ENCODE data around the gene PRPF40B. TPM values are rescaled to one million over a fixed set of nuclear protein-coding genes. Genes with fewer than 3 reads are reported as not detected.

PRPF40B gene
- total RNA-seq, 2 donors from 2014 or later: 13.9 to 31.1 TPM

DNA sequence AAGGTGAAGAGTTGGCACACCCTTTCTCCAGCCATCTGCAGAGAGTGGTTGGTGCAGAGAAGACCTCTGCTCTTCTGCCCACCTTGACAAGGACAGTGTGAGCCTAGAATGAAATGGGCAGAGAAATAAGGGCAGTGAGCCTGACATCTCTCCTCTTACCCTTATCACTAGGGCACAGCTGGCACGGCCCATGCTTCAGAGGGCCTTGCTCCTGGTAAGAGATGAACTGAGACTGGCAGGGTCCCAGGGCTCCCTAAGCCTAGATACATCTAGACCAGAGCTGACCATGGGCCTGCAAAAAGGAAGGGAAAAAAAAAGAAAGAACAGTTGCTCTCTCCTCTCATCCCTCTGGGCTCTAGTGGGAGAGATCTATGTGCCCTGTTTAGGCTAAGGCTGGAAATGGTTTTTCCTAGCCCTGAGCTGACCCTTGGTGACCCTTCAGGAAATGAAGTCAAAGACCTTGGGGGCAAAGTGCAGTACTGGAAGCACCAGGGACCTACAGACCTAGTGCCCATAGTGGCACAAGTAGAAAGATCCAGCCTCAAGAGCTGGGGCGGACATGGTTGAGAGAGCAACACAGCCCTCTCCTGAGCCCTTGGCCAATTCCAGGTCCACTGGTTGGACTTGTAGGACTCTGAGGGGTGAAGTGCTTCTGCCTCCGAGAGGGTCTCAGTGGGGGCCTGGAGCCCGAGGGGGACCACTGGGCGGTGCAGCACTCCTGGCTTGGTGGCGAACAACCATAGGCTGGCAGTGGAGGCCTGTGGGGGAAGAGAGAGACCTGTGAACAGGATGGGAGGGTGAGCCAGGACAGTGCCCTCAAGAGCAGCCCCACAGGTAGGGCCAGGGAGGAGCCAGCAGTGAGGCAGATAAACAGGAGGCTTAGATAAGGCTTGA lies 22.0 kb downstream of the PRPF40B start:
- TF ChIP-seq POLR2A (IDR thresholded peaks at IDR 0.05) (no peak), POLR2AphosphoS5 (IDR thresholded peaks at IDR 0.05) (no peak)
- TF ChIP-seq, protein P1, sequence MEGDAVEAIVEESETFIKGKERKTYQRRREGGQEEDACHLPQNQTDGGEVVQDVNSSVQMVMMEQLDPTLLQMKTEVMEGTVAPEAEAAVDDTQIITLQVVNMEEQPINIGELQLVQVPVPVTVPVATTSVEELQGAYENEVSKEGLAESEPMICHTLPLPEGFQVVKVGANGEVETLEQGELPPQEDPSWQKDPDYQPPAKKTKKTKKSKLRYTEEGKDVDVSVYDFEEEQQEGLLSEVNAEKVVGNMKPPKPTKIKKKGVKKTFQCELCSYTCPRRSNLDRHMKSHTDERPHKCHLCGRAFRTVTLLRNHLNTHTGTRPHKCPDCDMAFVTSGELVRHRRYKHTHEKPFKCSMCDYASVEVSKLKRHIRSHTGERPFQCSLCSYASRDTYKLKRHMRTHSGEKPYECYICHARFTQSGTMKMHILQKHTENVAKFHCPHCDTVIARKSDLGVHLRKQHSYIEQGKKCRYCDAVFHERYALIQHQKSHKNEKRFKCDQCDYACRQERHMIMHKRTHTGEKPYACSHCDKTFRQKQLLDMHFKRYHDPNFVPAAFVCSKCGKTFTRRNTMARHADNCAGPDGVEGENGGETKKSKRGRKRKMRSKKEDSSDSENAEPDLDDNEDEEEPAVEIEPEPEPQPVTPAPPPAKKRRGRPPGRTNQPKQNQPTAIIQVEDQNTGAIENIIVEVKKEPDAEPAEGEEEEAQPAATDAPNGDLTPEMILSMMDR (IDR thresholded peaks at IDR 0.05): no peak
- Histone ChIP-seq H3K9me3 (no peaks in the 10 kb centered on the region), H3K4me1 (replicated peaks) (no peaks in the 10 kb centered on the region), H3K4me3 (no peak overlapping the region), H3K27ac (no peak overlapping the region), H3K27me3 (replicated peaks; ENCODE audit: insufficient read depth) (no peaks in the 10 kb centered on the region), H3K36me3 (peaks cover 0 to 5% of the 10 kb centered on the region in 2 donors)
- no peak for DNase-seq (ENCODE audit: low spot score)
- 92% methylated on average over 6 of the region's 6 CpGs for WGBS
- intact Hi-C loops (cut with DNase I): loop anchor here (1.0 kb wide), 1 partner anchor 28 kb away; no protein-coding TSS in a partner anchor

DNA sequence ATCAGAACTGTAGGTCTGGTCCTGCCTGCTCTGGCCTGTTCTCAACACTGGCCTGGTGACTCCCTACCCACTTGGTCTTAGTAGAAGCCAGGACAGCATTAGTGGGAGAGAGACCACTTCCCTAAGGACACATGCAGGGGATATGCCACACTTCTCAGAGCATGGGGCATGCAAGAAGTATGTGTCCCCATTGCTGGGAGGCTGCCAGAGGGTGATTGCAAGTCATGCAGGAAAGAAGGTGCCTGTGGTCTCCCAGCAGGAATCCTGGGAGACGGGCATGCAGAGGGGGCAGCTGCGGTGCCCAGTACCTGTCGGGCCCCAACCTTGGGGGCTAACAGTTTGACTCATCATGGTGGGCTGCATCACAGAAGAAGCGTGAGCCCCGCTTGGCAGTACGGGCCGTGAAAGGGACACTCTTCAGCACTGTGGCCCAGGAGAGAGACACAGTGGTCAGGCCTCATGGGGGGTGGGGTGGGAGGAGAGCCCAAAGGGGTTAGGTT lies 23.0 kb downstream of the PRPF40B start:
- Histone ChIP-seq H3K4me1 (replicated peaks) (no peaks in the 10 kb centered on the region), H3K27me3 (replicated peaks; ENCODE audit: insufficient read depth) (no peaks in the 10 kb centered on the region), H3K4me3 (no peak overlapping the region), H3K9me3 (no peaks in the 10 kb centered on the region), H3K27ac (no peak overlapping the region), H3K36me3 (peaks cover 0 to 5% of the 10 kb centered on the region in 2 donors)
- intact Hi-C loops (cut with DNase I): loop anchor here (1.0 kb wide), 1 partner anchor 27 kb away; no protein-coding TSS in a partner anchor
- DNase-seq (ENCODE audit: low spot score): no peak
- 93% methylated on average over 7 of the region's 7 CpGs for WGBS
- TF ChIP-seq POLR2AphosphoS5 (IDR thresholded peaks at IDR 0.05) (no peak), POLR2A (IDR thresholded peaks at IDR 0.05) (no peak)
- TF ChIP-seq, protein P1 (IDR thresholded peaks at IDR 0.05): no peak

DNA sequence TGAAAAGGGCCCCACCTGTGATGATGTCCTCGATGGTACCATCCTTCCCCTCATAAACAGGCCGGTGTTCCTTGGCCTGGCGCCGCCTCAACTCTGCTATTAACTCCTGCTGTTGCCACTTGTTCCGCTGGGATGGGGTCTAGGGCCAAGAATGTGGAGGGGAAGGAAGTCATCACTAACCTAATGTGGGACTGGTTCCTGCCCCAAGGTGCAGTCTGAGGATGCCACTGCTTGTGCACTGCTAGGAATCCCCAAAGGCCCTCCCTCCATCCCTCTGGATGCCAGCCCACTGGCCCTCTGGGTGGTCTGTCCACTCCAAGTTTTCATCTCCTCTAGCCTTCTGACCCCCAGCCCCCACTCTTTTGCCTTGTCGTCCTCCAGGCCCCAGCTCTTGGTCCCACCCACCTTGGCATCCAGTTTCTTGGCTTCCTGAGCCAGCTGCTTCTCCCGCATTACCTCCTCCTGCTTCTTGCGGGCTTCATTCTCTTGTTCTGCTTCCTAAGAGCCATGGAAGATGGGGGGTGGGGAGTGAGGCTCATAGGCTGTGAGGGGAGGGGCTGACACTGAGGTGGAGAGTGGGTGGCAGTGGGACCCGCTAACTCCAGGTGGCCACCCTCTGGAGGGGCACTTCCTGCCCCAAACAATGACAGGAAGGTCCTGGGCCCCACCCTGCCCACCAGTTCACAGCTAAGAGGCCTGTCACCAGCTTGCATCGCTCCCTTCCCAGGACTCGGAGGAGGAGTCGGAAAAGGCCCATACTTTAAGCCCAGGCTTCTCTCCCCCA lies 23.7 kb downstream of the PRPF40B start:
- no peak overlapping the region for H3K27ac ChIP-seq
- 55% methylated on average over 12 of the region's 12 CpGs for WGBS

DNA sequence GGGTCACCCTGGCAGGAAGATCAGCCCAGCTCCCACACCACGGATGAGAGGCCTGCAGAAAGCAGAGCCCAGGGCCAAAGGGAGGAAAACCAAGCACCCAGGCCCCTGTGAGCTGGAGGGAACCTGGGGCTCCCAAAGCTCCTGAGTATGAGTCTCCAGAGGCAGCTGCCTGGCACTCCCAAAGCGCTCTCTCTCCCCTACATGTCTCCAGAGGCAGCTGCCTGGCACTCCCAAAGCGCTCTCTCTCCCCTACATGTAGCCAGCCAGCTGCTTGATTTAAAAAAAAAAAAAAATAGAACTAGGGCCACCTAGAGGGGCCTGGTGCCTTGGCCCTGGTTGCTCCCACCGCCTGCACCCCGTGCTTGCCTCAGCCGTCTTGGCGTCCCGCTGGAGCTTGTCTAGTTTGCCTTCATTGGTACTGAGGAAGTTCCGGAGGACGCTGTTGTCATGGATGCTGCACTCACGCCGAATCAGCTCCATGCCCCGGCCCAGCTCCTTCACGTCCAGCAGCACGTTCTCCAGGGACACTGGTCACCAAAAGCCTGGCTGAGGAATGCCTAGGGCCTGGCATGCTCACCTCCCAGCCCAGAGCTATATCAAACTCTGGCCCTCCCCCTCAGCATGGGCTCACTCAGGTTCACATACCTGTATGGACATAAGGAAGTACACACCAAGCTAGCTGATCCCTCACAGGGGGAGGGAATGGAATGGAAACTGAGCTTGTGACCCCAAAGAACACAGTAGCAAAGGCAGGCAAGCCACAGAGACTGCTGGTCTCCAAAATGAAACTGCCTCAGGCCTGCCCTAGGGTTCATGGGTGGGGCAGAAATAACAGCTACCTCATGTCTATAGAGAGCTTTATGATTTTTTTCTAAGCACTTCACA lies 24.7 kb downstream of the PRPF40B start:
- 77% methylated on average over 15 of the region's 15 CpGs for WGBS
- TF ChIP-seq POLR2AphosphoS5 (IDR thresholded peaks at IDR 0.05): no peak
- TF ChIP-seq POLR2A (IDR thresholded peaks at IDR 0.05): no peak
- TF ChIP-seq, protein P1 (IDR thresholded peaks at IDR 0.05): no peak
- H3K9me3 ChIP-seq: no peaks in the 10 kb centered on the region
- no peaks in the 10 kb centered on the region for H3K4me1 ChIP-seq (replicated peaks)
- intact Hi-C loops (cut with DNase I): no loop called here
- H3K27me3 ChIP-seq (replicated peaks; ENCODE audit: insufficient read depth): no peaks in the 10 kb centered on the region
- H3K4me3 ChIP-seq: no peak overlapping the region
- peaks cover 0 to 1% of the 10 kb centered on the region in 2 donors for H3K36me3 ChIP-seq
- no peak for DNase-seq (ENCODE audit: low spot score)
- H3K27ac ChIP-seq: no peak overlapping the region

More for the DNA sequence above, 23.7 kb downstream of the PRPF40B start:
- no peaks in the 10 kb centered on the region for H3K9me3 ChIP-seq
- TF ChIP-seq POLR2AphosphoS5 (IDR thresholded peaks at IDR 0.05) (no peak), POLR2A (IDR thresholded peaks at IDR 0.05) (no peak)
- TF ChIP-seq, protein P1 (IDR thresholded peaks at IDR 0.05): no peak
- H3K27me3 ChIP-seq (replicated peaks; ENCODE audit: insufficient read depth): no peaks in the 10 kb centered on the region
- no peaks in the 10 kb centered on the region for H3K4me1 ChIP-seq (replicated peaks)
- peaks cover 0 to 5% of the 10 kb centered on the region in 2 donors for H3K36me3 ChIP-seq
- DNase-seq (ENCODE audit: low spot score): no peak
- intact Hi-C loops (cut with DNase I): loop anchor here (1.0 kb wide), 1 partner anchor 26 kb away; no protein-coding TSS in a partner anchor
- no peak overlapping the region for H3K4me3 ChIP-seq
